ENCODE measurements around the gene ETS1.

ETS1 gene

GRCh38 chr11:128592454-128592853 lies 5.1 kb upstream of the ETS1 start:
- no peak for DNase-seq

DNA sequence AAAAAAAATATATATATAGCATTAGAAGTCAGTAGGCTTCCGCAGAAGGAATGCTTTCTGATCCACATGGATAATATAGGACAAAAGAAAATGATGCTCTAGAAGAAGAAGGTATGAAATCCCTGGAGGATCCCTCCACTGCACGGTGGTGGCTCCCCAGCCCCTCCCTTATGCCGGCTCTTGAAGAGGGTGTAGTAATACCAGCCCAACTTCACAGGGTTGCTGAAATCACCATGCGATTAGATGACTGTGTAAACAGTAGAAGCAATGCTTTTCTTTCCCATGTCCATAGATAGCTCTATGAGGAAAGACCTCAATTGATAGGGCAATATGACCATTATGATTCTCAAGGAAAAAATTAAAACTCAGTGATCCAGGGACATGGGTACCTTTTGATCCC lies 3.2 kb upstream of the ETS1 start:
- no peak for DNase-seq

- DNase-seq: no peak
These were observed 2.6 kb upstream of the ETS1 start for GRCh38 chr11:128589998-128590397.

GRCh38 chr11:128588093-128588492 lies 735 bp upstream of the ETS1 start:
- no peak for DNase-seq

DNA sequence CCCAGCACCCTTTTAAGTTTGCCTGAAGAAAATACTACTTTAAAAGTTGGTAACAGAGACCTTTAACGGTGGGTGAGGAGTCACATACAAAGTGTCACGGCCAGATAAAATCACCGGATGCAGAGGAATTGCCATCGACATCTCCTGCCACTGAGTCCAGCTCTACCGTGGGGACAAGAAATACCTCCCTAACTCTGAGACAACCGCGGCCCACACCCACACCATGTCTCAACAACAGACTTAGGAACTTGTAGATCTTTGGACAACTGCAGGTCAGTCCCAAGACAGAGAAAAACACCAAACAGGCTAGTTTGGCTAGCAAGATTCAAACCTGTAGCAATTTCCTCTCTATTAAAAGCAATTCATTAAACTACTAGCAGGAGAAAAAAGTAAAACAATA lies 669 bp downstream of the ETS1 start:
- DNase-seq: no peak

GRCh38 chr11:128585498-128586238 lies 1.7 kb downstream of the ETS1 start:
- no peak for DNase-seq

- DNase-seq: no peak
These were observed 3.1 kb downstream of the ETS1 start for GRCh38 chr11:128584253-128584652.

- no peak for DNase-seq
These were observed 4.6 kb downstream of the ETS1 start for GRCh38 chr11:128582496-128583366.

DNA sequence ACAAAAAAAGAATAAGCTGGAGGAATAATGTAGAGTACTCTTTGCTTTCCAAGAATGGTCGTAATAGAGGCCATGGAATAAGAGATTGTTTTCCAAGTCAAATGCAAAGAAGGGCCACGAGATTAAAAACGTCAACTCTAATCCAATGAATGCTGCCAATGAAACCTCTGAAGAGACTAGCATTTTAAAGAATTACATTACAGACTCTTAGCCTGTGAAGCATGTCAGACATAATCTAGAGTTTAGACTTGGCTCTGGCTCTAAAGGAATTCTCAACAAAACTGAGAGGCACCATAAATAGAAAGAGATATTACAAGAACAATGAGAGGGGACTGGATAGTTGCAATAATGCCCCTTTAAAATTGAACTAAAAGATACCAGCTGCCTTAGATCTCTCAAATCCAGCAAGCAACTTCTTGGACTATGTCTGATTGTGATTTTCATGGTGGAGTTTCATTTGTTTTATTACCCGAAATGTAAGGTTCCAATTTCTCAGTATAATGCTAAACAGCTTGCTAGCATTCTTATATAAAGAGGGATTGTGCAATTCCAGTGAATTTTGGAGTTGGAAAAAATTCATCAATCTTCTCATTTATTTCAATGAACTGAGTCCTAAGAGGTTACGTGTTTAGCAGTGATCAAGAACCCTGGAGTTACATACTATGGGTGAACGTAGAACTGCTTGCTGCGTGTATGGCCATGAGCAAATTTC lies 5.6 kb downstream of the ETS1 start:
- no peak for DNase-seq

GRCh38 chr11:128580612-128581011 lies 6.7 kb downstream of the ETS1 start:
- DNase-seq: no peak

DNA sequence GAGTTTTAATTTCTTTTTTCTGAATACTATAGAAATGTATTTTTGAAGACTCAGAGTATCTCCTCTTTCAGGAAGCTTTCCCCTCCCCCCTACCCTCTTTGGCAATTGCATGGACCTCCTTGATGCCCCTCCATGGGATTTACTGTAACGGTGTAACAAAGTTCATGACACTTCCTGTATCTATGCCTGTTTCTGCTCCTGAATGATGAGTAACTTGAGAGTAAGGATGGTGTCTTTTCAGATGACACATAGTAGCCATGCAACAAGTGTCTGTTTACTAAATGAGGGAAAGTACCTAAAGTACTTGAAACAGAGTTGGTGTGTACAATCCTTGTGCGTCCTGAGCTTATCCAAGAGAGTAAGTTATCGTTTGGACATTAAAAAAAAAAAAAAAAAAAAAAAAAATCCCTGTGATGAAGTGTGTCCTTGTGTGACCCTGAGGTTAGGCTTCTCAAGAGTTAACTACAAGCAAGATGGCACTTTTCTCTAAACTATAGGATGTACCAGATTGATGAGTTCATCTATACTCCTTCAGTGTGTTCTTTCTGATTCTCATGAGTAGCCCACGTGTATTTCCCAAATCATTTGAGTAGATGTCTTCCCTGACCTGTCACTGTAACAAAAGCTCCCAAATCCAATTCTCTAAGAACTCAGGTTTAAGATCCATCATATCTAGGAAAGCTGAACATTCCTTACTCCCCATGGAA lies 7.4 kb downstream of the ETS1 start:
- DNase-seq: no peak

GRCh38 chr11:128576555-128576954 lies 10.8 kb downstream of the ETS1 start:
- DNase-seq: no peak

- no peak for DNase-seq
These were observed 11.4 kb downstream of the ETS1 start for GRCh38 chr11:128575961-128576350.

DNA sequence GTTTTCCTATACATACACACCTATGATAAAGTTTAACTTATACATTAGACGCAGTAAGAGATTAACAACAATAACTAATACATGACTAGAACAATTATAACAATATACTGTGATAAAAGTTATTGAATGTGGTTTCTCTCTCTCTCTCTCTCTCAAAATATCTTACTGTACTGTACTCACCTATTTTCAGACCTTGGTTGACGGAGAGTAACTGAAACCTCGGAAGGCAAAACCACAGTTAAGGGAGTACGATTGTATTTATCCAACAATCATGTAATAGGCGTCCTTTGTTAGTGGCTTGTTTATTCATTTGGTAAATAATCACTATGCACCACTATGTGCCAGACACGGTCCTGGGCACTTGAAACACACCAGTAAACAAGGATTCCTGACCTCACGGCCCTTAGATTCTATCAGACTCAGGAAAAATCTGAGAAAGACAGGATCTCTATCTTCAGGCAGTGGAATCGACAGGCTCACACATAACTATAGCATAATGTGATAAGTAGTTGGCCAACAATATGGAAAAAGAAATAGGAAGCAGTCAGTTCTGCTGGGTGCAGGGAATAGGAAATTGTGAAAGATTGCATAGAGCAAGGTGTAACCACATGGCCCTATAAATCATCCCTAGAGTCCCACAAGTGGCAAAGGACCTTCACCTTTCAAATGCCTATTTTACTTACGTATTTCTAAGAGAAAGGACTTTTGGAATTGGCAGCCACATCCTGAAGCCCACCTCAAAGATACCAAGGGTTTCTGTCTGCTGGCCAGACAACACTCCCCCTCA lies 12.0 kb downstream of the ETS1 start:
- DNase-seq: no peak

- no peak for DNase-seq
These were observed 12.8 kb downstream of the ETS1 start for GRCh38 chr11:128574576-128575011.

- no peak for DNase-seq
These were observed 13.7 kb downstream of the ETS1 start for GRCh38 chr11:128573638-128574037.

GRCh38 chr11:128572965-128573364 lies 14.4 kb downstream of the ETS1 start:
- no peak for DNase-seq

GRCh38 chr11:128570632-128571031 lies 16.7 kb downstream of the ETS1 start:
- no peak for DNase-seq

DNA sequence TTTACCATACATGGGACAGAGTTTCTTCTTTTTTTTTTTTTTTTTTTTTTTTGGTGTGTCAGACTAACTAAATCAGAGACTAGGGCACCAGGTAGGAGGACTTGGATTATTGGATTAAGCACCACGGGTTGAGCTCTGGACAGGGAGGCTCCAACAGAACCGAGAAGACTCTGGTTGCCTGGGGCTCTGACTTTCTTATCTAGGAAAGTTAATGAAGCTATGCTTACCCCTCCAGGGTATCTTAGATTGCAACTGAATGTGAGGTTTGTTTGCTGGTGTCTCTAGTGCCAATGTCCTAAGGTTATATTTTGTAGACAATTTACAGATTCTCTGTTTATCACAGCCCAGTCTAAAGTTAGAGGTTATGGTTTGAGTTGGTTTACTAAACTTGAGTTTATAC lies 18.1 kb downstream of the ETS1 start:
- DNase-seq: no peak

DNA sequence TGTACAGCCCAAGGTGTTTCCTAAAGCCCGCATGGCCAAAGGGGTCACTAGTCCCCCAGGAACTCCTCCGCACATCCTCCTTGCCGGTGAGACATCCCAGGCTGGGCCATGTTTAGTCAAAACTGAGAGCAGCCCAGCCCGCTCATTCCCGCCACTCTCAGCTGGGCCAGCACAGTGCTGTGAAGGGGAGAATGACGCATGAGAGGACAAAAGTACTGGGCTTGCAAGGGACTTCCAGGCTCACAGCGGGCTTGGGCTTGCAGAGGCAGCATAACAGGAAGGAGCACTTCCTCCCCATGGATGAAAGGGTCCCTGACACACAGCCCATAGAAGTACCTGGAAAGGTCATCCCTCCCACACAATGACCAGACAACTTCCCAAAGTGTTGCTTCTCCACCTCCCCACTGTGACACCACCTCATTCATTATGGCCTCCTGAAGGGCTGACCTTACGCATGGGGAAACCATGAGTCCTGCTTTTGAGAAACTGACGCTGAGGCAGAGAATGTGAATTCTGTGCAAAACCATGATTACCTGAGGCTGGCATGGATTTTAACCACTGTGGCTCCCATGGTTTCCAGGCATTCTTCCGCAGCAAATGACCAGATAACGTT lies 19.1 kb downstream of the ETS1 start:
- no peak for DNase-seq

GRCh38 chr11:128567130-128567529 lies 20.2 kb downstream of the ETS1 start:
- DNase-seq: no peak

DNA sequence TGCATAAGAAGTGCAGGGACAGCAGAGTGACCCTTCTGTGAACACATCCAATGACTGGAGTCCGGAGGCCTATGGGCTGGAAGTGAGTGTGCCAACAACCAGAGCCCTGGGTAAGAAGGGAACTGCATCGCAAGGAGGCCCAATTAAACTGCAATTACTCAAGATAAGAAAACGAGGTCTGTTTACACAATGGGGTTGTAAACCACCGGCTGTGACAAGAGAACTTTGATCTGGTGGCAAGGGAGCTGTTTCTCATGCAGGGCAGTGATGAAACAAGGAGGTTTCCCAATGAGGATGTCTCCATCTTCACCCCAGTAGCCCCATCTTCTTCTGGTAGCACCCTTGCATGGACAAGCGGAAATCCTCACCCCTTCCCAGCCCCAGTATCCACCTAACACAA lies 21.5 kb downstream of the ETS1 start:
- DNase-seq: no peak
